Lower lobe of right lung (tissue), 2 donors: ENCODE results near the gene SKP2. TPM values are rescaled to one million over a fixed set of nuclear protein-coding genes. Genes with fewer than 3 reads are reported as not detected.

Experiments
- ATAC-seq, 2 donors: fragments of 200-7000 bp; cut with Tn5 transposase; one replicate each; pipeline ENCODE4 v1.9.1; 2020 to 2022; ENCODE audit warnings: mild to moderate bottlenecking in 2 of 2, moderate library complexity in 2 of 2
- DNase-seq: peaks from one replicate; pipeline ENCODE4 v3.0.0-alpha.2; 2020
- H3K27ac ChIP-seq: fragments of 200-600 bp; one replicate; pipeline ENCODE4 v1.8.0; 2022
- H3K27me3 ChIP-seq: fragments of 200-600 bp; one replicate; pipeline ENCODE4 v1.8.0; 2022; ENCODE audit warnings: low read depth
- H3K36me3 ChIP-seq: fragments of 200-600 bp; one replicate; pipeline ENCODE4 v1.8.0; 2022; ENCODE audit warnings: mild to moderate bottlenecking
- H3K4me1 ChIP-seq: fragments of 200-600 bp; one replicate; pipeline ENCODE4 v1.8.0; 2022
- H3K4me3 ChIP-seq: fragments of 200-600 bp; one replicate; pipeline ENCODE4 v1.8.0; 2022; ENCODE audit warnings: mild to moderate bottlenecking
- H3K9me3 ChIP-seq: fragments of 200-600 bp; one replicate; pipeline ENCODE4 v1.8.0; 2022
- intact Hi-C: fragments of 100-400 bp; cut with DNase I; formaldehyde crosslinking; loops from one replicate; pipeline ENCODE4 v1.11.0; 2022
- total RNA-seq: library from RNA; stranded (reverse); fragmentation: NEBNext Ultra II Directional; extraction: Animal tissue kit (Norgen Biotek cat#: 25700); gene quantifications from one replicate; pipeline ENCODE4 v1.2.1, GENCODE V29; 2021
- TF ChIP-seq, protein P1 (sequence below): fragments of 200-600 bp; IDR thresholded peaks from one replicate; pipeline ENCODE4 v1.8.0; 2022; ENCODE audit warnings: antibody characterized with exemption, mild to moderate bottlenecking
- donor health status: DM: no; HTN: yes; CAD: no; lungs with severe emphysema.

SKP2 gene
- total RNA-seq, 1 donor from 2014 or later, result 15.6 TPM

- peak in 1 of 2 donors; percentile 42 for ATAC-seq
- intact Hi-C loops, result no loop called here
- peaks cover 51% of the 10 kb centered on the region for H3K36me3 ChIP-seq
- H3K27ac ChIP-seq, result no peak overlapping the region
- DNase-seq, result no peak
- TF ChIP-seq, protein P1, sequence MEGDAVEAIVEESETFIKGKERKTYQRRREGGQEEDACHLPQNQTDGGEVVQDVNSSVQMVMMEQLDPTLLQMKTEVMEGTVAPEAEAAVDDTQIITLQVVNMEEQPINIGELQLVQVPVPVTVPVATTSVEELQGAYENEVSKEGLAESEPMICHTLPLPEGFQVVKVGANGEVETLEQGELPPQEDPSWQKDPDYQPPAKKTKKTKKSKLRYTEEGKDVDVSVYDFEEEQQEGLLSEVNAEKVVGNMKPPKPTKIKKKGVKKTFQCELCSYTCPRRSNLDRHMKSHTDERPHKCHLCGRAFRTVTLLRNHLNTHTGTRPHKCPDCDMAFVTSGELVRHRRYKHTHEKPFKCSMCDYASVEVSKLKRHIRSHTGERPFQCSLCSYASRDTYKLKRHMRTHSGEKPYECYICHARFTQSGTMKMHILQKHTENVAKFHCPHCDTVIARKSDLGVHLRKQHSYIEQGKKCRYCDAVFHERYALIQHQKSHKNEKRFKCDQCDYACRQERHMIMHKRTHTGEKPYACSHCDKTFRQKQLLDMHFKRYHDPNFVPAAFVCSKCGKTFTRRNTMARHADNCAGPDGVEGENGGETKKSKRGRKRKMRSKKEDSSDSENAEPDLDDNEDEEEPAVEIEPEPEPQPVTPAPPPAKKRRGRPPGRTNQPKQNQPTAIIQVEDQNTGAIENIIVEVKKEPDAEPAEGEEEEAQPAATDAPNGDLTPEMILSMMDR, result no peak
- no peaks in the 10 kb centered on the region for H3K4me1 ChIP-seq
- H3K27me3 ChIP-seq, result no peaks in the 10 kb centered on the region
- H3K4me3 ChIP-seq, result no peak overlapping the region
- no peaks in the 10 kb centered on the region for H3K9me3 ChIP-seq
Measured at GRCh38 chr5:36202521-36202961, 50.6 kb downstream of the SKP2 start.

GRCh38 chr5:36205329-36205728, 53.4 kb downstream of the SKP2 start:
- H3K4me3 ChIP-seq, result no peak overlapping the region
- no peaks in the 10 kb centered on the region for H3K9me3 ChIP-seq
- DNase-seq (no peak), ATAC-seq (no peak)
- H3K27me3 ChIP-seq, result no peaks in the 10 kb centered on the region
- TF ChIP-seq, protein P1, result no peak
- H3K27ac ChIP-seq, result no peak overlapping the region
- H3K4me1 ChIP-seq, result no peaks in the 10 kb centered on the region
- intact Hi-C loops, result no loop called here
- H3K36me3 ChIP-seq, result peaks cover 41% of the 10 kb centered on the region

GRCh38 chr5:36206913-36207312, 55.0 kb downstream of the SKP2 start:
- H3K4me1 ChIP-seq, result no peaks in the 10 kb centered on the region
- no peak overlapping the region for H3K4me3 ChIP-seq
- TF ChIP-seq, protein P1, result no peak
- intact Hi-C loops, result no loop called here
- ATAC-seq, result no peak
- H3K9me3 ChIP-seq, result no peaks in the 10 kb centered on the region
- no peaks in the 10 kb centered on the region for H3K27me3 ChIP-seq
- no peak for DNase-seq
- peaks cover 52% of the 10 kb centered on the region for H3K36me3 ChIP-seq
- no peak overlapping the region for H3K27ac ChIP-seq

DNA sequence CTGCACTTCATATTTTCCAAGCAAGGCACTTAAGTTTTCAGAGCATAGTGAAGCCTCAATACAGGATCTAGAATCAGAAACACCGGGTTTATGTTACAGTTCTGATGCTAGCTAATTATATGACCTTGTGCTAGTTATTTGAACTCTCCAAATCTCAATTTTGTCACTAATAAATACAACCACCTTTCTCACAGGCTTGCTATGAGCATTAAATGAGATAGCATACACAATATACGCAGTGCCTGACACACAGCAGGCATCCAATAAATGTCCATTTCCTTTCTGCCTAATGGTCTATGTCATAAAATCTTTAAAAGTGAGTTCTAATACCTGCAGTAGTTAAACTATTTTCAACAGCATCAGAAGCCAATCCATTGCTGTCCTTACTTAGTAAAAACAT, 56.9 kb downstream of the SKP2 start:
- intact Hi-C loops, result no loop called here

DNA sequence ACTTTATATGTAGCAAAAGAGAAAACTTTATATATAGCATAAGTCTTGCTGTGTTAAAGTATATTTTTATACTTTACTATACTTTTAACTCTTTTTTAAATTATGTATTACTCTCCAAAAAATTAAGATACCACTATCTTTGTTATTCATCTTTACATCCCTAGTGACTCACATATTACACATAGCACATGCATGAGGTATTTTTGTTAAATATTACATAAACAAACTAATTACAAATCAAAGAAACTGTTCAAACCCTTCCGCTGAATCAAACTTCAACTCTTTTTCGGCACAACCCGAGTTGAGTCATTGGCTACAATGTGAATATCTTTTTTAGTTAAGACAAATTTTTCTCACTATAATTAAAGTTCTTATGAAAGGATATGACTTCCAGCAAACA, 57.8 kb downstream of the SKP2 start:
- Histone ChIP-seq H3K36me3 (peaks cover 56% of the 10 kb centered on the region), H3K4me3 (no peak overlapping the region), H3K27ac (no peak overlapping the region), H3K4me1 (no peaks in the 10 kb centered on the region), H3K9me3 (no peaks in the 10 kb centered on the region), H3K27me3 (no peaks in the 10 kb centered on the region)
- DNase-seq (no peak), ATAC-seq (no peak)
- TF ChIP-seq, protein P1, result no peak
- intact Hi-C loops, result no loop called here

More for the DNA sequence above, 56.9 kb downstream of the SKP2 start:
- no peaks in the 10 kb centered on the region for H3K27me3 ChIP-seq
- no peaks in the 10 kb centered on the region for H3K4me1 ChIP-seq
- H3K9me3 ChIP-seq, result no peaks in the 10 kb centered on the region
- peaks cover 57% of the 10 kb centered on the region for H3K36me3 ChIP-seq
- H3K27ac ChIP-seq, result no peak overlapping the region
- no peak for ATAC-seq
- no peak for DNase-seq
- TF ChIP-seq, protein P1, result no peak
- no peak overlapping the region for H3K4me3 ChIP-seq

DNA sequence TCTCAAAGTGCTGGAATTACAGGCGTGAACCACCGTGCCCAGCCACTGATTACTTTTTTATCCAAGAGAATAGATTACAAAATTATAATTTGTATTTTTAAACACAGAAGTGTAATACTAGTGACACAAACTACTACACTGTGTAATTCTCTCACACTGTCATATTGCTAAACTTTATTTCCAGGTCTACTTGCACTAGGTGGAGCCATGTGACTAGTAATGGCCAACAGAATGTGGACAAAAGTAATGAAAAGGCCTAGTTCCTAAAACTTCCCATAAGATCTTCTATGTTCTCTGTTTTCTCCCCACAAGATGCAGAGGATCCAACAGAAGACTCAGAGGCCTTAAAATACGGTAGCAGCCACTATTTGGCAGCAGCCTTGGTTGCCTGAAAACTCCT, 62.5 kb downstream of the SKP2 start:
- H3K36me3 ChIP-seq, result peaks cover 64% of the 10 kb centered on the region
- no peaks in the 10 kb centered on the region for H3K4me1 ChIP-seq
- H3K4me3 ChIP-seq, result no peak overlapping the region
- intact Hi-C loops, result no loop called here
- DNase-seq, result no peak
- H3K27me3 ChIP-seq, result no peaks in the 10 kb centered on the region
- no peaks in the 10 kb centered on the region for H3K9me3 ChIP-seq
- no peak overlapping the region for H3K27ac ChIP-seq
- ATAC-seq, result no peak
- TF ChIP-seq, protein P1, result no peak
